Endothelial cell of hepatic sinusoid (primary cell): Measurements from ENCODE around the gene DIP2C.
"Not testable (repeated sequence)": the region's sequence is repeated elsewhere in the genome, so short reads cannot be mapped to it uniquely, and the experiment has no call there.

Experiments used
- in situ Hi-C: cut with HindIII; loops from 2 replicates; pipeline ENCODE4 v1.10.0; 2017; ENCODE audit warnings: low sequenced_read_pairs

Gene DIP2C

GRCh38 chr10:279655-280054 is 409.8 kb downstream of the DIP2C start:
- in situ Hi-C loops: no loop called here

- in situ Hi-C loops: no loop called here
Measured at GRCh38 chr10:279232-279631, 410.2 kb downstream of the DIP2C start.

GRCh38 chr10:278707-279106 is 410.8 kb downstream of the DIP2C start:
- in situ Hi-C loops: no loop called here

GRCh38 chr10:277963-278362 is 411.5 kb downstream of the DIP2C start:
- in situ Hi-C loops: no loop called here

GRCh38 chr10:275680-276079 is 413.8 kb downstream of the DIP2C start:
- in situ Hi-C loops: no loop called here

GRCh38 chr10:274866-275265 is 414.6 kb downstream of the DIP2C start:
- in situ Hi-C loops: no loop called here

- in situ Hi-C loops: no loop called here
Measured at GRCh38 chr10:273088-273487, 416.4 kb downstream of the DIP2C start.

GRCh38 chr10:271722-272121 is 417.7 kb downstream of the DIP2C start:
- in situ Hi-C loops: no loop called here

GRCh38 chr10:271201-271600 is 418.3 kb downstream of the DIP2C start:
- in situ Hi-C loops: no loop called here

- in situ Hi-C loops: no loop called here
Measured at GRCh38 chr10:269440-270074, 419.9 kb downstream of the DIP2C start.

GRCh38 chr10:267705-268104 is 421.8 kb downstream of the DIP2C start:
- in situ Hi-C loops: no loop called here

GRCh38 chr10:266974-267425 is 422.5 kb downstream of the DIP2C start:
- in situ Hi-C loops: no loop called here

GRCh38 chr10:265816-266588 is 423.5 kb downstream of the DIP2C start:
- in situ Hi-C loops: not testable (repeated sequence)

GRCh38 chr10:265074-265440 is 424.4 kb downstream of the DIP2C start:
- in situ Hi-C loops: not testable (repeated sequence)

GRCh38 chr10:264160-265073 is 425.1 kb downstream of the DIP2C start:
- in situ Hi-C loops: not testable (repeated sequence)

- in situ Hi-C loops: no loop called here
Measured at GRCh38 chr10:260819-261429, 428.5 kb downstream of the DIP2C start.

GRCh38 chr10:251982-252582 is 437.4 kb downstream of the DIP2C start:
- in situ Hi-C loops: no loop called here

- in situ Hi-C loops: loop anchor here (5.0 kb wide), 1 partner anchor 44 kb away; no protein-coding TSS in a partner anchor
Measured at GRCh38 chr10:248307-248706, 441.2 kb downstream of the DIP2C start.

- in situ Hi-C loops: loop anchor here (5.0 kb wide), 1 partner anchor 45 kb away; no protein-coding TSS in a partner anchor
Measured at GRCh38 chr10:247480-247879, 442.0 kb downstream of the DIP2C start.

GRCh38 chr10:246431-246830 is 443.0 kb downstream of the DIP2C start:
- in situ Hi-C loops: loop anchor here (5.0 kb wide), 1 partner anchor 46 kb away; no protein-coding TSS in a partner anchor
